Aorta (tissue), 5 donors: Measurements from ENCODE around the gene TRIM2. TPM values are rescaled to one million over a fixed set of nuclear protein-coding genes. Genes with fewer than 3 reads are reported as not detected.

ENCODE experiments used
- ATAC-seq: fragments of 200-7000 bp; cut with Tn5 transposase; one replicate; pipeline ENCODE4 v1.9.1; 2022; ENCODE audit warnings: moderate library complexity; ENCODE audit not compliant: low FRiP score
- DNase-seq, 2 donors: peaks; one replicate each; pipeline ENCODE4 v3.0.0-alpha.2; 2020
- H3K27ac ChIP-seq, 2 donors: one replicate each; pipeline ENCODE4 v1.5.1; 2013; ENCODE audit warnings: low read length in 2 of 2, mild to moderate bottlenecking in 2 of 2, moderate library complexity in 2 of 2, control low read depth in 1 of 2, inconsistent platforms in 1 of 2, low read depth in 1 of 2
- H3K27me3 ChIP-seq, 2 donors: one replicate each; pipeline ENCODE4 v1.6.1; 2013; ENCODE audit warnings: control low read depth in 1 of 2, low read length in 1 of 2, mild to moderate bottlenecking in 1 of 2, moderate library complexity in 1 of 2; ENCODE audit not compliant: insufficient read depth in 2 of 2, control insufficient read depth in 1 of 2
- H3K36me3 ChIP-seq, 2 donors: one replicate each; pipeline ENCODE4 v1.6.1; 2013; ENCODE audit warnings: control low read depth in 1 of 2, low read length in 1 of 2, mild to moderate bottlenecking in 1 of 2; ENCODE audit not compliant: insufficient read depth in 2 of 2, control insufficient read depth in 1 of 2
- H3K4me1 ChIP-seq, 2 donors: one replicate each; pipeline ENCODE4 v1.6.1; 2013; ENCODE audit warnings: low read length in 2 of 2, control low read depth in 1 of 2, mild to moderate bottlenecking in 1 of 2, moderate library complexity in 1 of 2; ENCODE audit not compliant: insufficient read depth in 2 of 2, control insufficient read depth in 1 of 2
- H3K4me3 ChIP-seq, 2 donors: one replicate each; pipeline ENCODE4 v1.5.1; 2013; ENCODE audit warnings: low read length in 2 of 2, control low read depth in 1 of 2, mild to moderate bottlenecking in 1 of 2
- H3K9me3 ChIP-seq: one replicate; pipeline ENCODE4 v1.6.1; 2013; ENCODE audit warnings: mild to moderate bottlenecking, low read length; ENCODE audit not compliant: control insufficient read depth
- WGBS, 2 donors: extraction: QIAGEN DNeasy Blood & Tissue Kit; methylation state at CpG; one replicate each; pipeline ENCODE4 v1.1.7; 2013; 5-methylcytosine and 5-hydroxymethylcytosine counted together
- intact Hi-C, 2 donors: fragments of 100-400 bp; cut with DNase I; formaldehyde crosslinking; loops; one replicate each; pipeline versions ENCODE4 v1.14.2 to v1.15.0; 2022
- polyA plus RNA-seq, 2 donors: library from polyadenylated mRNA; stranded (reverse); fragments of 200-250 nt; gene quantifications; one replicate each; pipeline ENCODE4 v1.2.3, GENCODE V29; 2013
- total RNA-seq, 2 donors: library from RNA; stranded (reverse); fragmentation: NEBNext Ultra II Directional; extraction: Animal tissue kit (Norgen Biotek cat#: 25700); gene quantifications; one replicate each; pipeline ENCODE4 v1.2.1, GENCODE V29; 2021
- donor health status: healthy with polysubstance abuse.
- donor health status: Bipolar disorder and iron deficiency.
- donor health status: DM: no; HTN: no; CAD: no.
- donor health status: DM: no; HTN: no; CAD: no.
- donor health status: DM: yes; HTN: yes; CAD: no.

Gene TRIM2
- total and polyA plus RNA-seq, 4 donors, result 7.5 to 53.4 (median 18.9) TPM

DNA sequence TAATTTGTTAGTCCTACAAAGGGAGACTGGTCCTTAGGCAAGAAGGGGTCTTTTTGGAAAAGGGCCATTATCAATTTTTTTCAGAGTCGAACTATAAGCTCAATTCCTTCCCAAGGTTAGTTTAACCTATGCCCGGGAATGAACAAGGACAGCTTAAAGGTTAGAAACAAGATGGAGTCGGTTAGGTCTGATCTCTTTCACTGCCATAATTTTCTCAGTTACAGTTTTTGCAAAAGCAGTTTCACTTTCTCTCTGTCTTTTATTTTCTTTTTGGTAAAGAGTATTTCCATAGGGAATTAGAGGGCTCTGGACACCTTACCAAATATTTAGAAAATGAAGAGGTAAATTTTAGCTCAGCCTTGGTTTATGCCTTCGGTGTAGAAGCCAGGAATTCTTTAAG lies 64.1 kb downstream of the TRIM2 start:
- intact Hi-C loops, result no loop called here
- no peak overlapping the region for H3K4me3 ChIP-seq
- 67 to 77% methylated on average over 4 of the region's 4 CpGs for WGBS, 2 donors

DNA sequence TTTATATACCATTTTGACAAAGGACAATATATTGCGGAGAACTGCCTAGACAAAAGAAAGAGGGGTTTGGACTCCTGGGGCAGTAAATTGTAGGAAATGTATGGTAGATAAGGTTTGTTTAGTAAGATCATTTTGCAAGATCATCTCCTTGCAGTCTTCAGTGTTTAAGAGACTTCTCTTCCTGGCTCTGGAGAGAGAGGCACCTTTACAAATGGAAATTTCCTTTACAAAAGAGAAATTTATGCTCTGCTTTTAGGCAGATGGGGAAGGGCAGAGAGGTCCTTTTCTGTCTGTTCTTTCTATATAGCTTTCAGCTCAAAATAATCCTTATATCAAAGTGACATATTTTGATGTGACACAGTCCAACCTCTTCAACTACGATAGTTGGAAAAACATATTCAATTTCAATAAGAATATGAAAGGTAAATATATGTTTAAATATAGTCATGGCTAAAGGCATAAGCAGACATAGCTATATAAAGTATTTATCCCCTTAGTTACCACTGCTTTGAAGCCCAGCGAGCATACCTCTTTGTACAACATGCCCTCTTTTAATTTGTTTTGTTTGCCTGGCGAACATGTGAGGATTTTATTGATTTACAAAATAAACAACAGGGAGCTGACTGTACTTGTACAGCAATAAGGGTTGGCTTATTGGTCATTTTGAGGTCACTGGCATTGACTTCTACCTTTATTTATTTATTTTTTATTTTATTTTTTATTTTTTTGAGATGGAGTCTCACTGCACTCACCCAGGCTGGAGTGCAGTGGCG lies 65.2 kb downstream of the TRIM2 start:
- ATAC-seq, result no peak
- 94 to 96% methylated on average over 5 of the region's 5 CpGs for WGBS, 2 donors
- Histone ChIP-seq H3K27me3 (no peaks in the 10 kb centered on the region), H3K4me3 (no peak overlapping the region), H3K27ac (no peak overlapping the region), H3K9me3 (no peaks in the 10 kb centered on the region), H3K36me3 (peaks cover 0 to 2% of the 10 kb centered on the region in 2 donors), H3K4me1 (no peaks in the 10 kb centered on the region)
- intact Hi-C loops, result no loop called here
- no peak for DNase-seq

More for the DNA sequence above, 64.1 kb downstream of the TRIM2 start:
- Histone ChIP-seq H3K4me1 (no peaks in the 10 kb centered on the region), H3K27ac (no peak overlapping the region), H3K27me3 (no peaks in the 10 kb centered on the region), H3K36me3 (peaks cover 0 to 2% of the 10 kb centered on the region in 2 donors), H3K9me3 (no peaks in the 10 kb centered on the region)
- no peak for ATAC-seq
- no peak for DNase-seq

DNA sequence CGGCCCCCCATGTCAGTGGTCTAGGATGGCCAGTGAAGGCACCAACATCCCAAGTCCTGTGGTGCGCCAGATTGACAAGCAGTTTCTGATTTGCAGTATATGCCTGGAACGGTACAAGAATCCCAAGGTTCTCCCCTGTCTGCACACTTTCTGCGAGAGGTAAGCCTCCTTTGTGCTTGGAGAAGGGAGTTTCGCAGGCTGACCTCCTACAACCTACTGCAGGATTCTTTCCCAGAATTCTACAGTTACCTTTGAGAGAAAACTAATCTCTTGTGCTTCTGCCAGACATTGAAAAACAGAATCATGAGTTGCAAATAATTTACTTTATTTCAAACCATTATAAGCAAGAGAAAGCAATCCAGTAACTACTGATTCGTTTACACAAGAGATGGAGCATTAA lies 66.1 kb downstream of the TRIM2 start:
- no peaks in the 10 kb centered on the region for H3K27me3 ChIP-seq
- intact Hi-C loops, result no loop called here
- no peaks in the 10 kb centered on the region for H3K4me1 ChIP-seq
- no peak for ATAC-seq
- H3K27ac ChIP-seq, result no peak overlapping the region
- no peak for DNase-seq
- no peaks in the 10 kb centered on the region for H3K9me3 ChIP-seq
- WGBS, 2 donors, result 90 to 95% methylated on average over 6 of the region's 6 CpGs
- no peak overlapping the region for H3K4me3 ChIP-seq
- H3K36me3 ChIP-seq, result peaks cover 0 to 2% of the 10 kb centered on the region in 2 donors

DNA sequence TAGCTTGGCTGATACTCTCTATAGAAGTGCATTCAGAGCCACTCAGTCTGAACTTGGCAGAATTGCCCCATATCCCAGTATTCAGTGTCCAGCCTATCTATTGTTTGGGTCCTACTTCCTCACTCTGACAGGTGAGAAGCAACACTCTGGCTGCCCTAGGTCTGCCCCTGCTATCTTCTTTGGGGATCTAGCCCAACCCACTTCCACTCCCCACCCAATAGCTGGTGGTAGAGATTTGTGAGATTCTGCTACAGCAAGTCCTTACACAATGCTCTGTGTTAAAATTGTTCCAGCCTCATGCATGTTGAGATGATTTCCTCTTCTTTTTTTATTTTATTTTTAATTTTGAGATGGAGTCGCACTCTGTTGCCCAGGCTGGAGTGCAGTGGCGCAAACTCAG lies 67.6 kb downstream of the TRIM2 start:
- DNase-seq (no peak), ATAC-seq (no peak)
- H3K27ac ChIP-seq, result no peak overlapping the region
- H3K4me3 ChIP-seq, result no peak overlapping the region
- WGBS, 2 donors, result 98 to 100% methylated on average over 2 of the region's 2 CpGs
- H3K9me3 ChIP-seq, result no peaks in the 10 kb centered on the region
- H3K27me3 ChIP-seq, result no peaks in the 10 kb centered on the region
- intact Hi-C loops, result no loop called here
- peaks cover 0 to 2% of the 10 kb centered on the region in 2 donors for H3K36me3 ChIP-seq
- H3K4me1 ChIP-seq, result no peaks in the 10 kb centered on the region

DNA sequence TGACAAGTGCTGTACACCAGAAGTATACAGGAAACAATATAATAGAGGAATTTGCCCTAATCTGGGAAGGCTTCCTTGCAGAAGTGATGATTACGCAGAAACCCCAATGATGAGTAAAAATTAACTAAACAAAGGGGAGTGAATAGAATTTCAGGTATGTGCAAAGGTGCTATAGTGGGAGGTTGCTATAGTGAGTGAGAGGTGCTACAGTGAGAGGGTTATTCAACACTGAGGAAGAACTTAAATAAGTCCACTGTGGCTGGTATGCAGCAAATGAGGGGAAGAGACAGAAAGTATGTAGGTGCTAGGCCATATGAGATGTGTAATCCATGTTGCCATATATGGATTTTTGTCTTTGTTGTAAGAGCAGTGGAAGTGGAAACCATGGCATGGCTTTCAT lies 69.5 kb downstream of the TRIM2 start:
- no peak for DNase-seq
- Histone ChIP-seq H3K4me1 (no peaks in the 10 kb centered on the region), H3K36me3 (peaks cover 0 to 5% of the 10 kb centered on the region in 2 donors), H3K4me3 (no peak overlapping the region), H3K27me3 (no peaks in the 10 kb centered on the region), H3K9me3 (no peaks in the 10 kb centered on the region), H3K27ac (no peak overlapping the region)
- 98 to 100% methylated on average over 1 of the region's 1 CpG for WGBS, 2 donors
- no peak for ATAC-seq
- intact Hi-C loops, result no loop called here

GRCh38 chr4:153274967-153275366 lies 70.7 kb downstream of the TRIM2 start:
- no peak for ATAC-seq
- Histone ChIP-seq H3K27ac (no peak overlapping the region), H3K27me3 (no peaks in the 10 kb centered on the region), H3K9me3 (no peaks in the 10 kb centered on the region), H3K4me1 (no peaks in the 10 kb centered on the region), H3K4me3 (no peak overlapping the region), H3K36me3 (peaks cover 0 to 5% of the 10 kb centered on the region in 2 donors)
- intact Hi-C loops, result no loop called here
- DNase-seq, result no peak
- WGBS, 2 donors, result 90 to 92% methylated on average over 2 of the region's 2 CpGs

GRCh38 chr4:153275380-153276276 lies 71.4 kb downstream of the TRIM2 start:
- Histone ChIP-seq H3K36me3 (peaks cover 0 to 5% of the 10 kb centered on the region in 2 donors), H3K27ac (no peak overlapping the region)

GRCh38 chr4:153276971-153277370 lies 72.7 kb downstream of the TRIM2 start:
- Histone ChIP-seq H3K27ac (no peak overlapping the region), H3K36me3 (peaks cover 0 to 7% of the 10 kb centered on the region in 2 donors), H3K27me3 (no peaks in the 10 kb centered on the region), H3K4me3 (no peak overlapping the region), H3K4me1 (no peaks in the 10 kb centered on the region), H3K9me3 (no peaks in the 10 kb centered on the region)
- intact Hi-C loops, result no loop called here
- ATAC-seq, result no peak
- DNase-seq, result no peak
- WGBS, 2 donors, result 60 to 62% methylated on average over 3 of the region's 3 CpGs

More at GRCh38 chr4:153275380-153276276, 71.4 kb downstream of the TRIM2 start:
- Histone ChIP-seq H3K4me3 (no peak overlapping the region), H3K4me1 (no peaks in the 10 kb centered on the region), H3K9me3 (no peaks in the 10 kb centered on the region), H3K27me3 (no peaks in the 10 kb centered on the region)
- intact Hi-C loops, result no loop called here
- WGBS, 2 donors, result 91 to 93% methylated on average over 13 of the region's 13 CpGs
- DNase-seq (no peak), ATAC-seq (no peak)
